ENCODE results near the gene SGCG. TPM values are rescaled to one million over a fixed set of nuclear protein-coding genes. Genes with fewer than 3 reads are reported as not detected.

The SGCG gene
- total RNA-seq, 2 experiments from 2014 or later: not detected

GRCh38 chr13:23352161-23352560 is 171.4 kb downstream of the SGCG start:
- Mint-ChIP-seq H3K4me1 (ENCODE audit: low read depth) (peaks cover 8% of the 10 kb centered on the region), H3K9me3 (no peaks in the 10 kb centered on the region), H3K27ac (no peak overlapping the region), H3K36me3 (ENCODE audit: low read depth) (peaks cover 98% of the 10 kb centered on the region), H3K4me3 (no peak overlapping the region), H3K27me3 (no peaks in the 10 kb centered on the region)
- ATAC-seq (ENCODE audit: poor library complexity): no peak
- ChIA-PET CTCF (no interaction called here), POLR2A (no interaction called here)
- DNase-seq: no peak
- Histone ChIP-seq H3K27me3 (ENCODE audit: control insufficient read depth in 1 of 2, insufficient read depth in 2 of 2, low read length in 2 of 2) (no peaks in the 10 kb centered on the region), H3K9me3 (ENCODE audit: control insufficient read depth in 1 of 2, insufficient read depth in 1 of 2, low read length in 2 of 2) (no peaks in the 10 kb centered on the region), H3K4me1 (ENCODE audit: insufficient read depth, low read length) (no peaks in the 10 kb centered on the region), H3K4me3 (ENCODE audit: low read length) (no peak overlapping the region), H3K27ac (ENCODE audit: low read depth in 1 of 2, low read length in 2 of 2) (no peak overlapping the region), H3K36me3 (ENCODE audit: insufficient read depth, low read length) (peaks cover 73% of the 10 kb centered on the region)
- intact Hi-C loops (cut with DNase I, micrococcal nuclease): no loop called here
- TF ChIP-seq, protein P1, sequence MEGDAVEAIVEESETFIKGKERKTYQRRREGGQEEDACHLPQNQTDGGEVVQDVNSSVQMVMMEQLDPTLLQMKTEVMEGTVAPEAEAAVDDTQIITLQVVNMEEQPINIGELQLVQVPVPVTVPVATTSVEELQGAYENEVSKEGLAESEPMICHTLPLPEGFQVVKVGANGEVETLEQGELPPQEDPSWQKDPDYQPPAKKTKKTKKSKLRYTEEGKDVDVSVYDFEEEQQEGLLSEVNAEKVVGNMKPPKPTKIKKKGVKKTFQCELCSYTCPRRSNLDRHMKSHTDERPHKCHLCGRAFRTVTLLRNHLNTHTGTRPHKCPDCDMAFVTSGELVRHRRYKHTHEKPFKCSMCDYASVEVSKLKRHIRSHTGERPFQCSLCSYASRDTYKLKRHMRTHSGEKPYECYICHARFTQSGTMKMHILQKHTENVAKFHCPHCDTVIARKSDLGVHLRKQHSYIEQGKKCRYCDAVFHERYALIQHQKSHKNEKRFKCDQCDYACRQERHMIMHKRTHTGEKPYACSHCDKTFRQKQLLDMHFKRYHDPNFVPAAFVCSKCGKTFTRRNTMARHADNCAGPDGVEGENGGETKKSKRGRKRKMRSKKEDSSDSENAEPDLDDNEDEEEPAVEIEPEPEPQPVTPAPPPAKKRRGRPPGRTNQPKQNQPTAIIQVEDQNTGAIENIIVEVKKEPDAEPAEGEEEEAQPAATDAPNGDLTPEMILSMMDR (IDR thresholded peaks at IDR 0.05): no peak

DNA sequence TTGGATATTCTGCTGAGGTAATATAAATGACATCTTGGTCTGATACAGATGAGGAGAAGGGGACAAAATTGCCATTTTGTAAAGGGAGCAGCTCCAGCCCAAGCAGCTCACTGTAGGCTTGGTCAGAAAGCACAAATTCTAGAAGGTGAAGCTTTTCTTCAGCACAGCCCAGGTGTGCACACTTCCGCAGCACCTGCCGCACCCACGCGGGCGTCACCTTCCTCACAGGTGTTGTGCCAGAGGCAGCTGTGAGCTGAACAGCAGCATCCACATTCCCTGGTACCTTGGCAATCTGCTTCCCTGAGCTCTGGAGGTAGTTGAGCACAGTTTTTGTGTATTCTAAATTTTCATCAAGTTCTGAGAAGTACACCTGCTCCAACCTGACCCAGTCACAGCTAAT is 173.7 kb downstream of the SGCG start:
- intact Hi-C loops (cut with DNase I, micrococcal nuclease): no loop called here
- Histone ChIP-seq H3K27ac (ENCODE audit: low read depth in 1 of 2, low read length in 2 of 2) (no peak overlapping the region), H3K4me3 (ENCODE audit: low read length) (no peak overlapping the region), H3K9me3 (ENCODE audit: control insufficient read depth in 1 of 2, insufficient read depth in 1 of 2, low read length in 2 of 2) (no peaks in the 10 kb centered on the region), H3K4me1 (ENCODE audit: insufficient read depth, low read length) (no peaks in the 10 kb centered on the region), H3K36me3 (ENCODE audit: insufficient read depth, low read length) (peaks cover 60% of the 10 kb centered on the region), H3K27me3 (ENCODE audit: control insufficient read depth in 1 of 2, insufficient read depth in 2 of 2, low read length in 2 of 2) (no peaks in the 10 kb centered on the region)
- DNase-seq (no peak), ATAC-seq (ENCODE audit: poor library complexity) (no peak)
- ChIA-PET CTCF (no interaction called here), POLR2A (no interaction called here)
- TF ChIP-seq, protein P1 (IDR thresholded peaks at IDR 0.05): no peak
- H3K27me3 Mint-ChIP-seq: no peaks in the 10 kb centered on the region
- peaks cover 88% of the 10 kb centered on the region for H3K36me3 Mint-ChIP-seq (ENCODE audit: low read depth)
- no peaks in the 10 kb centered on the region for H3K9me3 Mint-ChIP-seq
- no peak overlapping the region for H3K4me3 Mint-ChIP-seq
- H3K27ac Mint-ChIP-seq: no peak overlapping the region
- peaks cover 3% of the 10 kb centered on the region for H3K4me1 Mint-ChIP-seq (ENCODE audit: low read depth)

DNA sequence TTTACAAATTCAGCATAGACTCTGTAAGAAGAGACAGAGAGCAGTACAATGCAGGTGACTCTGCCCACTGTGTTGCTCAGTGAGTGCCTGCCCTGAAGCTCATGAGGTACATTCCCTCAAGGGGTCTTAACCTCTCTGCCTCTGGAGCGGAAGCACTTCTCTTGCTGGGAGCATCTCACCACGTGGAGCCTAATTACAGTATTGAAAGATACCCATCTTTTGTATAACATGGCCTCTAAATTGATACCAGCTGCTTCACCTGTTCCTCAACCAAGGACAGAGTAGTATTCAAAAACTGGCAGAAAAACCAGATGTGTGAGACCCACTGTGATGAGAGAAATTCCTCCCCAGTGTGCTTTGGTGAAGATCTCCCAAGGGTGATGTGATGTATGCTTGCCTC is 175.6 kb downstream of the SGCG start:
- no peak overlapping the region for H3K27ac Mint-ChIP-seq
- ATAC-seq (ENCODE audit: poor library complexity) (no peak), DNase-seq (no peak)
- Histone ChIP-seq H3K9me3 (ENCODE audit: control insufficient read depth in 1 of 2, insufficient read depth in 1 of 2, low read length in 2 of 2) (no peaks in the 10 kb centered on the region), H3K27me3 (ENCODE audit: control insufficient read depth in 1 of 2, insufficient read depth in 2 of 2, low read length in 2 of 2) (no peaks in the 10 kb centered on the region), H3K4me3 (ENCODE audit: low read length) (no peak overlapping the region), H3K36me3 (ENCODE audit: insufficient read depth, low read length) (peaks cover 53% of the 10 kb centered on the region), H3K4me1 (ENCODE audit: insufficient read depth, low read length) (no peaks in the 10 kb centered on the region), H3K27ac (ENCODE audit: low read depth in 1 of 2, low read length in 2 of 2) (no peak overlapping the region)
- no peaks in the 10 kb centered on the region for H3K9me3 Mint-ChIP-seq
- H3K27me3 Mint-ChIP-seq: no peaks in the 10 kb centered on the region
- peaks cover 3% of the 10 kb centered on the region for H3K4me1 Mint-ChIP-seq (ENCODE audit: low read depth)
- TF ChIP-seq, protein P1 (IDR thresholded peaks at IDR 0.05): no peak
- ChIA-PET CTCF (no interaction called here), POLR2A (no interaction called here)
- intact Hi-C loops (cut with DNase I, micrococcal nuclease): no loop called here
- no peak overlapping the region for H3K4me3 Mint-ChIP-seq
- peaks cover 88% of the 10 kb centered on the region for H3K36me3 Mint-ChIP-seq (ENCODE audit: low read depth)
